ENCODE measurements around the gene UGT8.
"Not testable (repeated sequence)": the region's sequence is repeated elsewhere in the genome, so short reads cannot be mapped to it uniquely, and the experiment has no call there.

UGT8 gene

GRCh38 chr4:114606245-114606644 is 7.6 kb downstream of the UGT8 start:
- no peak for DNase-seq (ENCODE audit: low read depth)

DNA sequence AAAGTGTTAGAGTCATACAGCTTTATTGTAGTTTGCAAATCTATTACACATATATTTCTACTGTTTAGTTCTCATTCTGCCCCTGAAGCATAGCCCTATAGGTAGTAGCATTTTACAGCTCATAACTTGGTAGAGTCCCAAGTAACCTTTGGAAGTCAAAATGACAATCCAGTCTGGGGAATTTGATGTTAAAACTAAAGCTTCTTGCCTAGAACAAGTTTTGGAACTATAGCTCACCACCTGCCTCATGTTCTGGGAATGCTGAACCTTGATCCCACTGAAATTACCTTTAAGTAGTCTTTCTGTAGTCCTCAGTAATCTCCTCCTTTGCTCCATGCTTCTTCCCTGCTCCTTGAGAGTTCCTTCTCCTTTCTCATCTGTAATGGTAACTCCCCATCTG is 8.4 kb downstream of the UGT8 start:
- DNase-seq (ENCODE audit: low read depth), result no peak

GRCh38 chr4:114613560-114613959 is 15.0 kb downstream of the UGT8 start:
- DNase-seq (ENCODE audit: low read depth), result no peak

DNA sequence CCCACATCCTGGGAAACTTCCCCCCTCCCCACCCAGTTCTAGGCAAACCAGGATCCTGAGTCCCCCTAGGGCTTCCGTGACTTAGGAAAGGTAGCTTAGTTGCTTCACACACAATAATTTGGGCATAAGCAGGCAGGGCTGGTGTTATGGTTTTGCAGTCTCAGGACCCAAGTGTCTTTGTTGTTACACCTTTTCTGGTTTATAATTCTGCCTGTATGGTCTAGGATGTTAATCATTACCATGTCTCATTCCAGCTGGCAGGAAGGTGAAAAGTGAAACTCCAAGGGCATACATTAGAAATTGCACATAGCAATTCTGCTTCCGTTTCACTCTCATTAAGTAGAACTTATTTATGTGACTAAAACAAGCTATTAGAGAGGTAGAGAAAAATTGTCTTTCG is 16.8 kb downstream of the UGT8 start:
- DNase-seq (ENCODE audit: low read depth), result no peak

DNA sequence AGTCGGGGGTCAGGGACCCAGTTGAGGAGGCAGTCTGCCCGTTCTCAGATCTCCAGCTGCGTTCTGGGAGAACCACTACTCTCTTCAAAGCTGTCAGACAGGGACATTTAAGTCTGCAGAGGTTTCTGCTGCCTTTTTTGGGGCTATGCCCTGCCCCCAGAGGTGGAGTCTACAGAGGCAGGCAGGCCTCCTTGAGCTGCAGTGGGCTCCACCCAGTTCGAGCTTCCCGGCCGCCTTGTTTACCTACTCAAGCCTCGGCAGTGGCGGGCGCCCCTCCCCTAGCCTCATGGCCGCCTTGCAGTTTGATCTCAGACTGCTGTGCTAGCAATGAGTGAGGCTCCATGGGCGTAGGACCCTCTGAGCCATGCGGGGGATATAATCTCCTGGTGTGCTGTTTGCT is 17.4 kb downstream of the UGT8 start:
- DNase-seq (ENCODE audit: low read depth), result not testable (repeated sequence)

- DNase-seq (ENCODE audit: low read depth), result no peak
These were observed 27.6 kb downstream of the UGT8 start for GRCh38 chr4:114626196-114626595.

- DNase-seq (ENCODE audit: low read depth), result no peak
These were observed 37.8 kb downstream of the UGT8 start for GRCh38 chr4:114636192-114636935.

DNA sequence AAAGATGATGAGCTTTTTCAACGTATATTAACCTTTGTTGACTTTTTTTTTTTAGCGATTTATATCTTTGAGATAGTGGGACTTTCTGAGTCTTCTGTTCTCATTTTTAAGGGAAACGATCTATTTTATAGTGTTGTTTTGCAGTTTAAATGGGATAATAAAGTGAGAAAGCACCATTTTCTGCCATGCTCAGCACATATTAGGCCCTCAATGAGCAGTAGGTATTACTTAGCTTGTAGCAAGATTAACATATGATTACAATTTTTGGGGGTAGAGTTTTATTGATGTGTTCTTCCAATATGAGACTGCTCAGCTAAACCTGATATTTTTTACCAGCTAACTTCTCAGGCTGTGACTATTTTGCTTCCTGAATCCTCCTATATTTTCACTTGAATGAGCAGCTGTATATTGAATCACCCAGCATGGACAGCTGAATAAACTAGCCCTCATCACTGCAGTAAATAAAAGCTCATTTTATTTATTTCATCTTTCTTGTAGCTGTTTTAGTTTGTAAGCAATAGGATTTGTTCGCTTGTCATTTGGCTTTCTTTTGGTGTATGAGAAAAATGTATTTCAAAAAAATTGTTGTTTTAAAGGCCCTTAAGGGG is 43.7 kb downstream of the UGT8 start:
- DNase-seq (ENCODE audit: low read depth), result no peak

DNA sequence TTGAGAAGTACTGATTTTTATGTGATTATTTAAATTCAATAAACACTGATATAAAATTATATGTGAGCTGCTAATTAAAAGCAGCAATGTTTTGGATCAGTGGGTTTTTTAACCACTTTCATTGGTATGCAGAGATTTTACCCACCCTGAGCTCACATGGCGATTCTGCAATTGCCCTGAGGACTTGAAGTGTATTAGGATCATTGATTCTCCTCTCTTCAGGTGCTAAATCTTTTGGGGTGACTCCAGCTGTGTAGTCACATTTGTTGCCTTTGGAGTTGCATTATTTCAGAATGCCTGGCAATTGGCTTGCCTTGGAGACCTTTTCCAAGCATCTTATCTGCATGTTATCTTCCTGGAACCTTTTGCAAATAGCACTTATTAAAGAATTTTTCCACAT is 51.3 kb downstream of the UGT8 start:
- DNase-seq (ENCODE audit: low read depth), result no peak

DNA sequence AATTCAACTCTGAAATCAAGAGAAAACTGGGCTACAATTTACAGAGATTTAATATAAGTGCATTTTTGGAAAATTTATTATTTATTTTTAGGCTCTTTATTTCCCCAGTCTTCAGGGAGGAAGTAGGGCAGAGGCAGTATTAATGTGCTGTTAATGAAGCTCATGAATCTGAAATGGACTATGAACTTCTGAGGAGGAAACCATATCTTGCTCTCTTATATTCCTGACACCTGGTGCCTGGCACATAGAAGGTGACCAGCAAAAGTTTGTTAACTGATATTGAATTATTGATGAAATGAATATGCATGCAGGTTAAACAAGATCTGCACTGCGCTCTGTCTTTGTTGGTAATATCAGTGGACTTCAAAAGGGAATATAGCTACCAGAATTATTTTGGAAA is 55.1 kb downstream of the UGT8 start:
- no peak for DNase-seq (ENCODE audit: low read depth)

DNA sequence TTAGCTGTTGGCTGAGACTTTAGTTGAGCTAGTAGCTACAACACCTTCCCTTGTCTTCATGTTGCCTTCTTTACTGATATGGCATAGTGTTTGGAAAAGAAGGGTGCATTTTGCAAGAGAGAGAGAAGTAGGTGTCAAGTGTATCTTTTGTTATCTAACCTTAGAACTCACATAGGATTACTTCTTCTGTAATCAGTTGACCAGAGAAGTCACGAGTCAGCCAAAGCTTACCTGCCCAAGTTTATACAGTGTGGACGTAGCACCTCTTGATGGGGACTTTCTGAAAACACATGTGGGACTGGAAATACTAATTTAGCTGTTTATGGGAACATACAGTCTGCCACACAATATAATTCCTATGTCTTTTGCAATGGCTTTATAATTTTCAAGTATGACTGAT is 56.0 kb downstream of the UGT8 start:
- DNase-seq (ENCODE audit: low read depth), result no peak

DNA sequence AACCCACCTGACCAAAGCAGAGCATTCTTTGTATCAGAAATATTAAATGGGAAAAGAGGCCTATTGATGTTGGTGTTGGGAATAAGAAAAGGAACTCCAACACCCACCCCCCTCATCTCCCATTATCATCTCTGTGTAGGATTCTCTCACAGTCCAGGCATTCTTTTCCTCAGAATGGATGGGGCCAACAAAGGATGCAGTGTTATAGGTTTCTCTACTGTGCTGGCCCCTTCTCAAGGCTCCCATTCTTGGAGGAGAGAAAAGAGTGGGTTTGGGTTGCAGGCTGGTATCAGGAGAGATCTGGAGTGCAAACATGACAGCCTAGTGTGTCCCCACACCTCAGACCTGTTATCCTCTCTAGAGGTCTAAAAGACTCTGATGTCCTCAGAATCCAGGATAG is 59.6 kb downstream of the UGT8 start:
- no peak for DNase-seq (ENCODE audit: low read depth)

GRCh38 chr4:114658776-114659175 is 60.2 kb downstream of the UGT8 start:
- DNase-seq (ENCODE audit: low read depth), result no peak

DNA sequence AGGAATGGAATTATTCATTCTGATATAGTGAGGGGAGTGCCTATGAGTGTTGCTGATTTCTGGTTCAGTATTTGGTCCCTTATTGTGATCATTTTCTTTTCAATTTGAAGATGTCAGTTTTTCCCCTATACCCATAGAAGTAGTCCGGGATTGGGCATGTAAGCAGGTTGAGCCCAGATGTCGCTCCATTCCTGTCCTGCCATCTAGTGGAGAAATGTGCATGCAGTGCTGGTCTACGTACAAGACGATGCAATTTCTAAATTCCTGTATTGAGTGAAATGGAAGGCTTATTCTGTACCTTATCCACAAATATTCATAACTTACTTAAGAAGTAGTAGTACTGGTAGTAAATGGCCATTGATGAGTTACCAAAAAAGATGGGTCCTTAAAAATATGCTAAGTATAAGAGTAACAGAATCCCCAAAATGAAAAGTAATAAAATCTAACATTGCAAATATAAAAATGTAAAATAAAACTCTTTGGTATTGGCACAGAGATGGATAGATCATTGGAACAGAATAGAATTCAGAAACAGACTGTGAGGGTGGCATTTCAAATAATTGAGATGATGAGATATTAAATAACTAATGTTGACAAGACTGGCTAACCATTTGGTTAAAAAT is 60.9 kb downstream of the UGT8 start:
- no peak for DNase-seq (ENCODE audit: low read depth)

- DNase-seq (ENCODE audit: low read depth), result no peak
These were observed 64.5 kb downstream of the UGT8 start for GRCh38 chr4:114663083-114663482.

DNA sequence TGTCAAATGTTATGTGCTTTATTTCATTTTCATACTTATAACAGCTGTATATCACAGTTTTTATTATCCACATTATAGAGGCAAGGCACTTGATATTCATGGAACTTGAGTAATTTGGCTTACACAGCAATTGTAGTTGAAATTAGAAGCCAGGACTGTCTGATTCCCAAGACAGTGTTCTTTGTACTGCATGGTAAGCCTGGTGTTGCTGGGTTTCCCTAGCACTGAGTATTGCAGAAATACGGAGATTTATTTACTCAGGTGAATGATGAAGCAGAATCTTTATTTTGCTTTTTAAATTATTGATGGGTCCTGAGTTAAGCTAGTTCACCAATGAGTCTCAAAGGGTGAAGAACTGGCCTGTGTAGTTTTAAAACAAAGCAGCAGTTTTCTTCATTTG is 70.0 kb downstream of the UGT8 start:
- no peak for DNase-seq (ENCODE audit: low read depth)

- DNase-seq (ENCODE audit: low read depth), result not testable (repeated sequence)
These were observed 72.1 kb downstream of the UGT8 start for GRCh38 chr4:114670733-114671132.

DNA sequence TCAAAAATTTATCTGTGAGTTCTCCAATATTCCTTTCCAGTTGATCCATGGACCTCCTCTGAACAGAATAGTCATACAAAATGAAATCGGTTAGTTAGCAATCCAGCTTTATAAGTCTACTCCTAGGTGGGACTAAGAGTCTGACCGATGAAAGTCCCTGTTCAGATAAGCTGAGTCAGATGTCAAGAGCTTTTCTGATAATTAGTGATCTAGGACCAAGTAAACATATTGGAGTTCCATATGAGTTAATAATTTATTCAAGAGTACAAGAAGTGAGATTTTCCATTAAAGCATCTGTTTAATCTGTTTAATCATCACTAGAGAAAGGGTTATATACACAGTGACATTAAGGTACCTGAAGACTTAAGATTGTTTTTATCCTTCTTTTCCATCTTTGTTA is 74.7 kb downstream of the UGT8 start:
- DNase-seq (ENCODE audit: low read depth), result no peak

DNA sequence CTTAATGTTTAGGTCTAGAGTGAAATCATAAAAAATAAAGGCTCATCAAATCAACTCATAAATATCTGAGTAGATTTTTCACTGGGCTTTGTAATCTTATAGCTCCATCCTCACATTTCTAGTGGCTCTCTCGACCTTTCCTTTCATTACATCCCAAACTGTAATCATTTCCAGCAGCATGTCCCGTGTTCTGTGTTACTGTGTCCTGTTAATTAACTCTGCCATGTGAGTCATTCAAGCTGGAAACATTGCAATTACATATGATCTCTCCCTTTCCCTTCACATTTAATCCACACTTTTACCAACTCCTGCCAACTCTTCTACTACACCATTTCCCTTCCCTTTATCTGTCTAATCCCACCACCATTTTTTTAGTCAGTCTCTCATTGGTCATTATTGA is 75.5 kb downstream of the UGT8 start:
- DNase-seq (ENCODE audit: low read depth), result no peak

DNA sequence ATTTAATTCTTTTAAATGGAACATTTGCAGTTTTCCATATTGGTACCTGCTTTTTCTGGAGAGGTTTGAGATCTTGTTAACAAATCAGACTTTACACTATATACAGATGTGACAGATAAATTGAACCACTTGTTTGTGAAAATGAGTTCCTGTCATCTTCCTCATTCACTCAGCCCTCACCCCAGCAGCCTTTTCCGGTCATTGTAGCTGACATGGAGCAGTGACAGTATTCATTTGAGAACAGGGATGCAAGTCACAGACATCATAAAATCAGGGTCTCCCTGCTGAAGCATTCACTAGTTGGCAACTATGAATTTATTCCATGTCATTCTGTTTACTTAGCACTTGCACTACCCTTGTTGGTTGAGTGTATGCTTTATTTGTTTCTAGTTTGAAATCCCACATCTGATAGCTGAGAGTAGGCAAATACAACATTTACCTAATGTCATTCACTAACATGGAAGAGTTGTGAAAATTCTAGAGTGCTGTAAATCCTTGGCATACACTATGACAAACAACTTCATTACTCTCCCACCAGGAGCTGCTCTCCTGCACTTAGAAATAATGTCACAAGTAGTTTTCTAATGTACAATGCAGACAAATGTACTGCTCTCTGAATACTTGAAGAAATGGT is 78.9 kb downstream of the UGT8 start:
- no peak for DNase-seq (ENCODE audit: low read depth)

DNA sequence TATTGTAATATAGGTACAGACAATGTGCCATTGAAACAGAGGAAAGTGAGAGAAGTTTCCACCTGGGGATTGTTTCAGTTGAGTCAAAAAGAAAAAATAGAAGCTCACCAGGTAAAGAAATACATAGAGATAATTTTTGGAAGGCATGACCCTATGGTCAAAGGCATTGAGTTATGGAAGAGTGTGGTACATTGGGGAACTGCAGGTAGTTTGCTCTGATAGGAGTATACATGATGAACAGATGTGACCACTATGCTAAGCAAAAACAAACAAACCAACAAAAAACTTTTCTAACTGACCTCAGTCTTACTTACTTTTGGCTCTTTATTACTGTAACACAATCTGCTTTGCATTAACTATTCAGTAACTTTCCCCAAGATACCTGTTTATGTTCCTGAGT is 85.9 kb downstream of the UGT8 start:
- DNase-seq (ENCODE audit: low read depth), result no peak

- no peak for DNase-seq (ENCODE audit: low read depth)
These were observed 89.5 kb downstream of the UGT8 start for GRCh38 chr4:114688059-114688458.

- no peak for DNase-seq (ENCODE audit: low read depth)
These were observed 92.0 kb downstream of the UGT8 start for GRCh38 chr4:114690571-114690970.

Data from stimulated activated CD8-positive, alpha-beta memory T cell treated with anti-CD3 and anti-CD28 coated beads, Interleukin-12 subunit alpha, Interleukin-12 subunit beta, amount 100 ng/mL, for 4 hours (primary cell).